Measurements from ENCODE around the gene MEG3.

The MEG3 gene

DNA sequence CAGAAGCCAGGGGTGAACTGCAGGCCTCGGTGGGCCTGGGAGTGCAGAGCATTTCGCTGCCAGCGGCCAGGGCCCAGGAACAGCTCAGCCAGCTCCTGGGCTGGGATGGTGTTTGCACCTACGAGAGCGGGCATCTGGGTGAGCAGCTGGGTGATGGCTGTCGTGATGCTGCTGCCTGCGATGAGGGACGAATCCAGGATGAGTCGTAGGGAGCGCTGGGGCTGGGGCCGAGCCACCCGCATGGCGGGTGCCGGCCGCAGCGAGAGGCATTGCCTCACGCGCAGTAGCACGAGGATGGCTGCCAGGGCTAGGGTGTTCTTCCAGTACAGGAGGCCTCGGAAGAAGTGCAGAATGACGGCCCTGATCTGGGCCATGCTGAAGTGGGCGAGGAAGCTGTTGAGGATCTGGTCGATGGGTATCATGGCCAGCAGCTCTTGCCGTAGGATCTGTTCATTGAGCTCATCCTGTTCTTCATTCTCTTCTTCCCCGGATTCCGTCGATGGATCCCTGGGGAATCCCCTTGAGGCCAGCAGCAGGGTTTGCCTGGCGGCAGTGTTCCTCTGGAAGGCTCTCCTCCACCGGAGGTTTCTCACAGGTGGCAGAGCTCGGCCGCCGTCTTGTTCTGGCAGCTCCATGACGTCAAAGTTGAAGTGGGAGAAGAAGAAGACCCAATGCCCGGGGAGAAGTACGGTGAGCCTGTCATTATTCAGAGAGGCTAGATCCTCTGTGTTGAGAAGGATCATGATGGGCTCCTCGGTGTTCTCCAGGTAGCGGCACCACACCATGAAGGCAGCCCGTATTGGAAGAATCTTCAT lies 55.5 kb downstream of the MEG3 start:
- H3K4me3 ChIP-seq (replicated peaks; ENCODE audit: low read depth, low read length), result no peak overlapping the region
- no peak for DNase-seq (ENCODE audit: extremely low read depth, low read depth)
- TF ChIP-seq, protein P1, sequence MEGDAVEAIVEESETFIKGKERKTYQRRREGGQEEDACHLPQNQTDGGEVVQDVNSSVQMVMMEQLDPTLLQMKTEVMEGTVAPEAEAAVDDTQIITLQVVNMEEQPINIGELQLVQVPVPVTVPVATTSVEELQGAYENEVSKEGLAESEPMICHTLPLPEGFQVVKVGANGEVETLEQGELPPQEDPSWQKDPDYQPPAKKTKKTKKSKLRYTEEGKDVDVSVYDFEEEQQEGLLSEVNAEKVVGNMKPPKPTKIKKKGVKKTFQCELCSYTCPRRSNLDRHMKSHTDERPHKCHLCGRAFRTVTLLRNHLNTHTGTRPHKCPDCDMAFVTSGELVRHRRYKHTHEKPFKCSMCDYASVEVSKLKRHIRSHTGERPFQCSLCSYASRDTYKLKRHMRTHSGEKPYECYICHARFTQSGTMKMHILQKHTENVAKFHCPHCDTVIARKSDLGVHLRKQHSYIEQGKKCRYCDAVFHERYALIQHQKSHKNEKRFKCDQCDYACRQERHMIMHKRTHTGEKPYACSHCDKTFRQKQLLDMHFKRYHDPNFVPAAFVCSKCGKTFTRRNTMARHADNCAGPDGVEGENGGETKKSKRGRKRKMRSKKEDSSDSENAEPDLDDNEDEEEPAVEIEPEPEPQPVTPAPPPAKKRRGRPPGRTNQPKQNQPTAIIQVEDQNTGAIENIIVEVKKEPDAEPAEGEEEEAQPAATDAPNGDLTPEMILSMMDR (IDR thresholded peaks at IDR 0.05; ENCODE audit: low read depth, low read length, missing control alignments), result no peak

GRCh38 chr14:100882026-100882967 lies 56.4 kb downstream of the MEG3 start:
- DNase-seq (ENCODE audit: extremely low read depth, low read depth), result no peak
- TF ChIP-seq, protein P1 (IDR thresholded peaks at IDR 0.05; ENCODE audit: low read depth, low read length, missing control alignments), result no peak
- H3K4me3 ChIP-seq (replicated peaks; ENCODE audit: low read depth, low read length), result no peak overlapping the region

DNA sequence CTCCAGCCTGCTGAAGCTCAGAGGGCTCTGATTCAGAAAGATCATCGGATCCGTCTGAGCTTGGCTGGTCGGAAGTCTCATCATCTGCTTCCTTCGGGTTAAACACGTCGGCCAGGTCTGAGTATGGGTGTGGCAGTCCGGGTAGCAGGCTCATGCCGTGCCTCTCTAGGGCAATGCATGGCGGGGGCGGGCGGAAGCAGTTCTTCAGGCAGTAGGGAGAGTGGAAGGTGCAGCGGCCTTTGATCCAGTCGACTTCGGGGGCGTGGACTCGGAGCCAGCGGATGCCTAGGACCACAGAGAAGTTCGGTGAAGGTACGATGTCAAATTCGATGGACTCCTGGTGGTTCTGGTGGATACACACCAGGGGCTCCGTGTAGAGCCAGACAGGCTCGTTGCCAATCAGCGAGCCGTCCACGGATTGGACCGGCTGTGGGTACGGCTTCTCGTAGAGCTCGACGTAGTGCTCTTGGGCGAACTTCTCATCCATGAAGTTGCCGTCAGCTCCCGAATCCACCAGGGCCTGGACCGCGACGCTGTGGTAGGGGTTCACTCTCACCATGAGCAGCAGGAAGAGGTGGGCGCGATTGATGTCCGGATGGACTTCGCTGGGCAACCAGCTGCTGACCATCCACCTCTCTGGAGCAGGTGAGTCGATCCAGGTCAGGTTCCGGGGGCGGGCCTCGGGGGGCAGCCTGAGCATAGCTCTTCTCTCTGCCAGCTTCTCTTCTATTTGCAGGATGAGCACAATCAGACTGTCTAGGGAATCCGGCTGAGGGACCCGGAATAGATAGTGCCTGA lies 57.3 kb downstream of the MEG3 start:
- TF ChIP-seq, protein P1 (IDR thresholded peaks at IDR 0.05; ENCODE audit: low read depth, low read length, missing control alignments), result no peak
- DNase-seq (ENCODE audit: extremely low read depth, low read depth), result no peak
- no peak overlapping the region for H3K4me3 ChIP-seq (replicated peaks; ENCODE audit: low read depth, low read length)

- H3K4me3 ChIP-seq (replicated peaks; ENCODE audit: low read depth, low read length), result no peak overlapping the region
- TF ChIP-seq, protein P1 (IDR thresholded peaks at IDR 0.05; ENCODE audit: low read depth, low read length, missing control alignments), result no peak
- DNase-seq (ENCODE audit: extremely low read depth, low read depth), result no peak
Observed at GRCh38 chr14:100883789-100884101, 57.8 kb downstream of the MEG3 start.

- no peak for DNase-seq (ENCODE audit: extremely low read depth, low read depth)
- TF ChIP-seq, protein P1 (IDR thresholded peaks at IDR 0.05; ENCODE audit: low read depth, low read length, missing control alignments), result no peak
Observed at GRCh38 chr14:100884456-100884855, 58.5 kb downstream of the MEG3 start.

DNA sequence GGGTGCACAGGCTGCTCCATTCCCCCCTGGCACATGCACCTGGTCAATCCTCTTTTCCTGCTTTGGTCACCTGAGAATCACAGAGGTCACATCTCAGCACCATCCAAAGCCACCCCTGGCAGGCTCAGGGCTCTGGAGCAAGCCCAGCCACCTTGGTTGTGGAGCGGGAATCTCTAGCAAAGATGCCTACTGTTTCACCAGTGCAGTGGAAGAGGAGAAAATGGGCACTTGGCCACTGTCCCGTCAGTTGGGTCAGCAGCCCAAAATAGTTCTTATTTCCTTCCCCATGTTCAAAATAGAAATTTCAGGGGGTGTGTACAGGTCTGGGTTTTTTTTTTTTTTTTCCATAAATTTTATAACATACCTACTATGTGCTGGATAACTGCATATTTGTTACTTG lies 59.3 kb downstream of the MEG3 start:
- no peak for DNase-seq (ENCODE audit: extremely low read depth, low read depth)
- TF ChIP-seq, protein P1 (IDR thresholded peaks at IDR 0.05; ENCODE audit: low read depth, low read length, missing control alignments), result no peak
- no peak overlapping the region for H3K4me3 ChIP-seq (replicated peaks; ENCODE audit: low read depth, low read length)

More at GRCh38 chr14:100884456-100884855, 58.5 kb downstream of the MEG3 start:
- H3K4me3 ChIP-seq (replicated peaks; ENCODE audit: low read depth, low read length), result no peak overlapping the region

Measured in HFF-Myc (cell line).